Stimulated activated CD4-positive, alpha-beta T cell treated with anti-CD3 and anti-CD28 coated beads, Interleukin-15, amount 100 ng/mL, for 24 hours (primary cell): Measurements from ENCODE around the gene FAM3B.

Experiments used
- DNase-seq: peaks from one replicate; pipeline ENCODE4 v3.0.0-alpha.2; 2020

FAM3B gene

GRCh38 chr21:41369105-41369919, 52.7 kb downstream of the FAM3B start:
- peak; percentile 53 for DNase-seq

- DNase-seq, result peak; percentile 68
Observed at GRCh38 chr21:41369920-41370839, 53.6 kb downstream of the FAM3B start.

GRCh38 chr21:41370840-41371684, 54.5 kb downstream of the FAM3B start:
- DNase-seq, result no peak

- DNase-seq, result no peak
Observed at GRCh38 chr21:41371685-41372030, 55.1 kb downstream of the FAM3B start.

GRCh38 chr21:41373253-41373652, 56.7 kb downstream of the FAM3B start:
- DNase-seq, result no peak

GRCh38 chr21:41373763-41374162, 57.2 kb downstream of the FAM3B start:
- no peak for DNase-seq

- no peak for DNase-seq
Observed at GRCh38 chr21:41374177-41374712, 57.6 kb downstream of the FAM3B start.

GRCh38 chr21:41374867-41375533, 58.4 kb downstream of the FAM3B start:
- DNase-seq, result peak; percentile 23

- no peak for DNase-seq
Observed at GRCh38 chr21:41375875-41376274, 59.3 kb downstream of the FAM3B start.

- no peak for DNase-seq
Observed at GRCh38 chr21:41377715-41378114, 61.1 kb downstream of the FAM3B start.

GRCh38 chr21:41378849-41379248, 62.2 kb downstream of the FAM3B start:
- DNase-seq, result no peak

GRCh38 chr21:41379901-41380300, 63.3 kb downstream of the FAM3B start:
- no peak for DNase-seq

- DNase-seq, result no peak
Observed at GRCh38 chr21:41381731-41382130, 65.1 kb downstream of the FAM3B start.

- DNase-seq, result no peak
Observed at GRCh38 chr21:41387042-41387819, 70.6 kb downstream of the FAM3B start.

- DNase-seq, result no peak
Observed at GRCh38 chr21:41387824-41388223, 71.2 kb downstream of the FAM3B start.

- no peak for DNase-seq
Observed at GRCh38 chr21:41388259-41388658, 71.7 kb downstream of the FAM3B start.

GRCh38 chr21:41390043-41390639, 73.5 kb downstream of the FAM3B start:
- DNase-seq, result no peak

- DNase-seq, result no peak
Observed at GRCh38 chr21:41393876-41394465, 77.4 kb downstream of the FAM3B start.

GRCh38 chr21:41396558-41397075, 80.0 kb downstream of the FAM3B start:
- DNase-seq, result no peak

- DNase-seq, result no peak
Observed at GRCh38 chr21:41397471-41397891, 80.9 kb downstream of the FAM3B start.
